Neural progenitor cell (in vitro differentiated cells): ENCODE results near the gene DEAF1.

ENCODE experiments used
- CTCF ChIP-seq: fragments of 200-600 bp; sonication (generic); IDR thresholded peaks from 2 replicates; pipeline ENCODE4 v1.5.1; 2017; ENCODE audit warnings: antibody characterized with exemption, mild to moderate bottlenecking
- EZH2 ChIP-seq: fragments of 200-600 bp; sonication (generic); IDR thresholded peaks from 2 replicates; pipeline ENCODE4 v1.6.1; 2017; ENCODE audit warnings: antibody characterized with exemption, mild to moderate bottlenecking, moderate library complexity
- EZH2phosphoT487 ChIP-seq: fragments of 200-600 bp; sonication (generic); IDR thresholded peaks from 2 replicates; pipeline ENCODE4 v1.6.1; 2017; ENCODE audit warnings: antibody characterized with exemption

GRCh38 chr11:643849-644738 lies 50.9 kb downstream of the DEAF1 start:
- no peak for TF ChIP-seq CTCF
- TF ChIP-seq EZH2, result no peak
- TF ChIP-seq EZH2phosphoT487, result no peak
